Mononuclear cell (primary cell): ENCODE results near the gene SALL3. TPM values are rescaled to one million over a fixed set of nuclear protein-coding genes. Genes with fewer than 3 reads are reported as not detected.
"Not testable (repeated sequence)": the region's sequence is repeated elsewhere in the genome, so short reads cannot be mapped to it uniquely, and the experiment has no call there.

ENCODE experiments used
- H3K27me3 ChIP-seq: 2 replicates; pipeline ENCODE4 v1.6.0; 2011; ENCODE audit warnings: low read length, control low read depth; ENCODE audit not compliant: insufficient read depth
- H3K4me1 ChIP-seq: 2 replicates; pipeline ENCODE4 v1.5.1; 2011; ENCODE audit warnings: mild to moderate bottlenecking, low read length, control low read depth; ENCODE audit not compliant: insufficient read depth
- H3K4me3 ChIP-seq: 2 replicates; pipeline ENCODE4 v1.5.1; 2011; ENCODE audit warnings: mild to moderate bottlenecking, low read length, moderate library complexity
- H3K9me3 ChIP-seq: 2 replicates; pipeline ENCODE4 v1.5.1; 2011; ENCODE audit warnings: low read depth, mild to moderate bottlenecking, control low read depth, low read length
- total RNA-seq: library from RNA; depleted of rRNA; stranded (reverse); fragments of >200 nt; gene quantifications from one replicate; pipeline ENCODE4 v1.2.3, GENCODE V29; 2012

SALL3 gene
- total RNA-seq, 1 donor = under 0.01 TPM

GRCh38 chr18:78950386-78950785, 29.2 kb upstream of the SALL3 start:
- Histone ChIP-seq H3K9me3 (no peaks in the 10 kb centered on the region), H3K27me3 (no peaks in the 10 kb centered on the region), H3K4me1 (no peaks in the 10 kb centered on the region), H3K4me3 (no peak overlapping the region)

GRCh38 chr18:78953566-78953965, 26.1 kb upstream of the SALL3 start:
- H3K4me3 ChIP-seq = no peak overlapping the region
- no peaks in the 10 kb centered on the region for H3K9me3 ChIP-seq
- no peaks in the 10 kb centered on the region for H3K27me3 ChIP-seq
- no peaks in the 10 kb centered on the region for H3K4me1 ChIP-seq

- H3K27me3 ChIP-seq = no peaks in the 10 kb centered on the region
- no peaks in the 10 kb centered on the region for H3K9me3 ChIP-seq
- no peaks in the 10 kb centered on the region for H3K4me1 ChIP-seq
- no peak overlapping the region for H3K4me3 ChIP-seq
Measured at GRCh38 chr18:78955051-78955450, 24.6 kb upstream of the SALL3 start.

GRCh38 chr18:78957140-78957539, 22.5 kb upstream of the SALL3 start:
- no peaks in the 10 kb centered on the region for H3K27me3 ChIP-seq
- no peak overlapping the region for H3K4me3 ChIP-seq
- no peaks in the 10 kb centered on the region for H3K4me1 ChIP-seq
- no peaks in the 10 kb centered on the region for H3K9me3 ChIP-seq

- Histone ChIP-seq H3K9me3 (no peaks in the 10 kb centered on the region), H3K4me3 (no peak overlapping the region), H3K4me1 (no peaks in the 10 kb centered on the region), H3K27me3 (no peaks in the 10 kb centered on the region)
Measured at GRCh38 chr18:78960709-78961108, 18.9 kb upstream of the SALL3 start.

GRCh38 chr18:78962098-78962497, 17.5 kb upstream of the SALL3 start:
- Histone ChIP-seq H3K4me1 (no peaks in the 10 kb centered on the region), H3K4me3 (no peak overlapping the region), H3K27me3 (no peaks in the 10 kb centered on the region), H3K9me3 (no peaks in the 10 kb centered on the region)

- H3K4me3 ChIP-seq, H3K27me3 ChIP-seq, H3K4me1 ChIP-seq, H3K9me3 ChIP-seq: not testable (repeated sequence)
Measured at GRCh38 chr18:78964727-78965126, 14.9 kb upstream of the SALL3 start.

GRCh38 chr18:78965260-78965659, 14.4 kb upstream of the SALL3 start:
- Histone ChIP-seq H3K4me1 (no peaks in the 10 kb centered on the region), H3K9me3 (no peaks in the 10 kb centered on the region), H3K27me3 (peaks cover 3% of the 10 kb centered on the region), H3K4me3 (no peak overlapping the region)

GRCh38 chr18:78965917-78966792, 13.5 kb upstream of the SALL3 start:
- H3K9me3 ChIP-seq = no peaks in the 10 kb centered on the region
- H3K27me3 ChIP-seq = peaks cover 3% of the 10 kb centered on the region
- no peaks in the 10 kb centered on the region for H3K4me1 ChIP-seq
- H3K4me3 ChIP-seq = no peak overlapping the region

- H3K4me3 ChIP-seq = no peak overlapping the region
- peaks cover 3% of the 10 kb centered on the region for H3K27me3 ChIP-seq
- H3K4me1 ChIP-seq = no peaks in the 10 kb centered on the region
Measured at GRCh38 chr18:78966793-78967106, 12.9 kb upstream of the SALL3 start.

GRCh38 chr18:78967692-78968091, 11.9 kb upstream of the SALL3 start:
- Histone ChIP-seq H3K9me3 (no peaks in the 10 kb centered on the region), H3K27me3 (peaks cover 9% of the 10 kb centered on the region), H3K4me3 (no peak overlapping the region), H3K4me1 (no peaks in the 10 kb centered on the region)

More at GRCh38 chr18:78966793-78967106, 12.9 kb upstream of the SALL3 start:
- H3K9me3 ChIP-seq = no peaks in the 10 kb centered on the region

- Histone ChIP-seq H3K9me3 (no peaks in the 10 kb centered on the region), H3K27me3 (peaks cover 18% of the 10 kb centered on the region), H3K4me1 (no peaks in the 10 kb centered on the region)
Measured at GRCh38 chr18:78969574-78970315, 9.9 kb upstream of the SALL3 start.

GRCh38 chr18:78970774-78971333, 8.8 kb upstream of the SALL3 start:
- H3K27me3 ChIP-seq = peaks cover 29% of the 10 kb centered on the region
- no peaks in the 10 kb centered on the region for H3K9me3 ChIP-seq
- no peak overlapping the region for H3K4me3 ChIP-seq
- no peaks in the 10 kb centered on the region for H3K4me1 ChIP-seq

More at GRCh38 chr18:78969574-78970315, 9.9 kb upstream of the SALL3 start:
- H3K4me3 ChIP-seq = no peak overlapping the region

- Histone ChIP-seq H3K4me3 (no peak overlapping the region), H3K9me3 (no peaks in the 10 kb centered on the region), H3K4me1 (no peaks in the 10 kb centered on the region), H3K27me3 (peaks cover 38% of the 10 kb centered on the region)
Measured at GRCh38 chr18:78971511-78972245, 7.9 kb upstream of the SALL3 start.

GRCh38 chr18:78972385-78972918, 7.2 kb upstream of the SALL3 start:
- Histone ChIP-seq H3K4me3 (no peak overlapping the region), H3K27me3 (peaks cover 45% of the 10 kb centered on the region), H3K4me1 (no peaks in the 10 kb centered on the region), H3K9me3 (no peaks in the 10 kb centered on the region)
